GM18519 (cell line): ENCODE results near the gene CALML5.

Source experiments
- ATAC-seq: cut with Tn5 transposase; IDR thresholded peaks from one replicate; pipeline ENCODE4 v1.9.1; 2021; ENCODE audit warnings: mild to moderate bottlenecking, moderate library complexity; ENCODE audit not compliant: unreplicated experiment, low FRiP score

The CALML5 gene

DNA sequence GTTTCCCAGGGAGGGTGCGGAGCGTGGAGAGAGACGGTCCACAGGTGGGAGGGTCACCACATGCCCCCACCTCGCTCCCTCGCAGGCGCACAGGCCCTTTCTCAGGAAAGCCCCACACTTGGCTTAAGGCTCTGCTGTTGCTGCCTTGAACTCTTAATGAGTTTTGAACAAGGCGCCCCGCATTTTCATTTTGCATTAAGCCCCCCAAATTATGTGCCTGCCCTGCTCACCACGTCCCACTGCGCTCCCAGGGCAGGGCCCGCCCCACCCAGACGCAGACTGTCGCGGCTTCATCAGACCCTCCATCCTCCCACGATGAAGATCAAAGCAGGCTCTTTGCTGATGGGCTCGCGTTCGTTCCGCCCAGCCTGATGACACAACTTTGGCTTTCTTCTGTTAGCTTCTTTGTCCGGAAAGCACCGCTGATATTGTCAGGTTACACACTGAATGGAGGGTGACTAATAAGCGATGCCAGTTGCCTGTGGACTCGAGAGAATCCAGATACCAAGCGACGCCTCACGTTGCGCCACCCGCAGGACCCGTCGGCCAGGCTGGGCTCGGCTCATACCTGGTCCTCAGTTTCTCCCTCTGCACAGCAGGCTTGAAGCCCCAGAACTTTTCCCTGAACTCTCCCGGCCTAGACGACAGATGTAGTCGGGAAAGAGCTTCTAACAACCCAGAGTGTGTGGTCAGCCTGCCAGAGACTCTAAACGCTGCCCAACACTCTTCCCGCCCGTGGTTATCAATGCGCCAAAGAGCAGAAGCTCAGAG, 34.9 kb upstream of the CALML5 start:
- no peak for ATAC-seq

DNA sequence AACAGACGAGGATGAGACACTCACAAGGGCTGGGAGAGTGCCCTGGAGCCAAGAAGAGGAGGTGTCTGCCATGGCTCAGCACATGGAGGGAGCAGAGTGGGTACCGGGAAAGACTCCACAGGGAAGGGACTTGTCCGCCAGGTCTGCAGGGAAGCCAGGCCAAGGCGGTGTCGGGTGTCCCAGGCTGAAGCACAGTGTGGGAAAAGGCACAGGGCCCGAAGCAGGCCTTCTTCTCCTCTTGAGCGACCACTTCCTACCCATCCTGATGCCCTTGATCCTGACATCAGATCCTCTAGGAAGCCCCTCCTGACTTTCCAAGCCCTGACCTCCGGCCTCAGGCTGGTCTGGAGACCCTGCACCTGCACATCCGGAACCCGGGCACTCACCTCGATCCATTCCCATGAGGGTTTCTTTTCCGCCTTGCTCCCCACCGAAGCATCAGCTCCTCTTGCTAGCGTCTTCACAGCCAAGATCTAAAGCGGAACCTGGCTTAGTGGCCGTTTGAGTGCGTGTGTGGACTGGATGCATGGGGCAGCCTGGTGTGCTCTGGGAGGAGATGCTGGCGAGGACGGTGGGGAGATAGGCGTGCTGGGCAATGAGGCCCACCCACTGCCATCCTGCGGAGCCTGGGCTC, 33.8 kb upstream of the CALML5 start:
- no peak for ATAC-seq

DNA sequence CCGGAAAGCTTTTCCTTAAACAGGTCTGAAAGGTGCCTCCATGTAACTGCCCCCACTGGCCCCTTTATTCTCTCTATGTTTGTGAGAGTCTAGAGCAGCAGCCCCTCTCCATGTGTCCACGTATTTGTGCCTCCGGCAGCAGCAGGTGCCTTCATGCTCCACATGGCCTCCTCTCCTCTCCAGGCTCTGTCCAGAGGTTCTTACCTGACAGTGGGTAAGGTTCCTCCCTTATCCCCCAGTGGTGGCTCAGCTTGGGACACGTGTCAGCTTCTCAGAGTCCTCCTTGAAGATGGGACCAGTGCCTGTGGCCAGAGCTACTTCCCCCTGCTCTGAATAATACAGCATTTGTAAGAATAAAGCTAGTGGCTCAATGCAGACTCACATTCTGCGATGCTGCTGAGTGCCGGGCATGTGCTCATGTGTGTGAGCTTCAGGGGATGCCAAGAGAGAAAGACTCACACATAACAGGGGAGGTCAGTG, 33.3 kb upstream of the CALML5 start:
- no peak for ATAC-seq

GRCh38 chr10:5532307-5532605, 32.9 kb upstream of the CALML5 start:
- ATAC-seq: no peak

GRCh38 chr10:5531558-5532306, 32.4 kb upstream of the CALML5 start:
- no peak for ATAC-seq

GRCh38 chr10:5530846-5531557, 31.6 kb upstream of the CALML5 start:
- ATAC-seq: no peak

DNA sequence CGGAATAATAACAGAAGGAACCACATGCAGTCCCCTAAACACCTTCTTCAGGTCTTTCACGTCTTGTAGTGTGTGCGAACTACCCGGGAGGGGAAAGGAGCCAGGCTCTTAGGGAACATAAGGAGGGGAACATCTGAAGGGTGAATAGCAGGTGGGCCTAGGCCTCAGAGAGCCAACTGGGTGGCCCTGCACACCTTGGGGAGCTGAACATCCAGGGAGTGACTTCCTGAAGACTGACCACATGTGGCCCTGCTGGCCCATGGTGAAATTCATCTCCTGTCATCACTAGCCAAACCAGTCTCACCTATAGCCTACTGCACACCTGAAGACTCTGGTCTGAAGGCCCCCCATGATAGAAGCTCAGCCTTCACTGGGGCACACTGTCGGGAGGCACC, 31.0 kb upstream of the CALML5 start:
- ATAC-seq: no peak

GRCh38 chr10:5529702-5530411, 30.5 kb upstream of the CALML5 start:
- ATAC-seq: no peak

- ATAC-seq: no peak
These were observed 29.8 kb upstream of the CALML5 start for GRCh38 chr10:5528989-5529701.

- no peak for ATAC-seq
These were observed 28.2 kb upstream of the CALML5 start for GRCh38 chr10:5527332-5528200.

DNA sequence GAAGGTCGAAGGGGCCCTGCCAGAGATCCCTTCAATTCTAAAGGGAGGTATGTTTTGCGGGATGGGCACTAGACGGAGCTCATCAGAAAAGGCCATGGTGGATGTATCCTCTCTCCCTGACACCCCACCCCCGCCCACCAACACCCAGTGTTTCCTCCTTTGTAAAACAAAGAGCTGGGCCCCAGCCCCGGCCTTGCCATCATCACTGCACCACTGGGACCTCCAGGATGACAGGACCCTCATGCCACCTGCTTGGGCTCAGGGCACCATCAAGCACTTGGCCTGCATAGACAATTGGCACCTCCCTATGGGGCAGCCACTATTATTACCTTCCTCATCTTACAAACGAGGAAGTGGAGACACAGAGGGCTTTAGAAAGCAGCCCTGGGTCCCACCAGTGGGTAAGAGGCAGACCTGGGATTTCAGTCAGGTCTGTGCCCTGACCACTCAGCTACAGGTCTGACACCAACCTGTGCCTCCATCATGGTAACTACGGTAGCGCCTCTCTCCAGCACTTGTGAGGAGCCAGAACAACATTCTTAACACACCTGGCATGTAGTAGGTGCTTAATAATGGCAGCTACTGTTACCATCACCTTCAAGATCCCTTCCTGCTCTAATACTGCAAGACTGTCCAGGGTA, 27.4 kb upstream of the CALML5 start:
- ATAC-seq: no peak

GRCh38 chr10:5525561-5526341, 26.4 kb upstream of the CALML5 start:
- ATAC-seq: no peak

DNA sequence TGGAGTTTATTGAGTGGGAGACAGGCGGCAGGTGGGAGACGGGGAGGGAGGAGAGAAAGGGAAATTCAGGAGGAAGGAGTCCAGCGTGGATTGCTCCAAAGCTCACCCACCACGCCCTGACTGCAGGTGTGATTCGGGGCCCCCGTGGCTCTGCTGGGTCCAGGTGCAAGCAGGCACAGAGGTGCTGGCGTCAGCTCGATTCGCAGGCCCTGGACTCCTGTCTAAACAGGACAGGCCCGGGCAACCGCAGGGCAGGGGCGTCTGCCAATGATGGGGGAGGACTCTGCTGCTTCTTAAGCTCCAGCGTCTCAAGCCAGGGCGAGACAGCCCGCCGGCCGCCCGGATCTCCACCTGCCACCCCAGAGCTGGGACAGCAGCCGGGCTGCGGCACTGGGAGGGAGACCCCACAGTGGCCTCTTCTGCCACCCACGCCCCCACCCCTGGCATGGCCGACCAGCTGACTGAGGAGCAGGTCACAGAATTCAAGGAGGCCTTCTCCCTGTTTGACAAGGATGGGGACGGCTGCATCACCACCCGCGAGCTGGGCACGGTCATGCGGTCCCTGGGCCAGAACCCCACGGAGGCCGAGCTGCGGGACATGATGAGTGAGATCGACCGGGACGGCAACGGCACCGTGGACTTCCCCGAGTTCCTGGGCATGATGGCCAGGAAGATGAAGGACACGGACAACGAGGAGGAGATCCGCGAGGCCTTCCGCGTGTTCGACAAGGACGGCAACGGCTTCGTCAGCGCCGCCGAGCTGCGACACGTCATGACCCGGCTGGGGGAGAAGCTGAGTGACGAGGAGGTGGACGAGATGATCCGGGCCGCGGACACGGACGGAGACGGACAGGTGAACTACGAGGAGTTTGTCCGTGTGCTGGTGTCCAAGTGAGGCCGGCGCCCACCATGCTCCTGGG, 25.5 kb upstream of the CALML5 start, which contains the start of gene CALML3:
Gene CALML3 (plus strand): TSS at position 321 of the 920 bp plus-strand sequence. CDS start 125 bp downstream, at position 446.
- ATAC-seq: no peak

GRCh38 chr10:5523796-5524574, 24.6 kb upstream of the CALML5 start:
- no peak for ATAC-seq

GRCh38 chr10:5522913-5523560, 23.7 kb upstream of the CALML5 start:
- ATAC-seq: no peak
